ENCODE measurements around the gene CHERP. TPM values are rescaled to one million over a fixed set of nuclear protein-coding genes. Genes with fewer than 3 reads are reported as not detected.
"Not testable (repeated sequence)": the region's sequence is repeated elsewhere in the genome, so short reads cannot be mapped to it uniquely, and the experiment has no call there.

Gene CHERP
- total and polyA plus RNA-seq, 8 donors = 11.0 to 26.8 (median 17.2) TPM

- Histone ChIP-seq H3K27me3 (no peaks in the 10 kb centered on the region), H3K4me1 (no peaks in the 10 kb centered on the region), H3K27ac (no peak overlapping the region), H3K36me3 (peaks cover 2 to 57% (median 37%) of the 10 kb centered on the region in 3 donors), H3K9me3 (no peaks in the 10 kb centered on the region), H3K4me3 (no peak overlapping the region)
- no peak for TF ChIP-seq CTCF (IDR thresholded peaks at IDR 0.05)
- FAIRE-seq (no peak), ATAC-seq (no peak), DNase-seq (no peak)
- whole genome bisulfite sequencing, 2 donors = 89 to 90% methylated on average over 14 of the region's 14 CpGs
- intact Hi-C loops (cut with DNase I) = no loop called here
Measured at GRCh38 chr19:16518061-16518460, 24.2 kb downstream of the CHERP start.

- peaks cover 0 to 58% (median 31%) of the 10 kb centered on the region in 3 donors for H3K36me3 ChIP-seq
- WGBS, 2 donors = 79 to 84% methylated on average over 14 of the region's 14 CpGs
- TF ChIP-seq CTCF (IDR thresholded peaks at IDR 0.05) = no peak
- no peak for DNase-seq
- H3K27me3 ChIP-seq = no peaks in the 10 kb centered on the region
- no peak for FAIRE-seq
- H3K4me3 ChIP-seq = no peak overlapping the region
- H3K4me1 ChIP-seq = no peaks in the 10 kb centered on the region
- peak in 1 of 4 donors; percentile 4 for ATAC-seq
- H3K27ac ChIP-seq = no peak overlapping the region
- intact Hi-C loops (cut with DNase I) = no loop called here
- H3K9me3 ChIP-seq = no peaks in the 10 kb centered on the region
Measured at GRCh38 chr19:16516923-16517610, 25.2 kb downstream of the CHERP start.

GRCh38 chr19:16516381-16516780 is 25.9 kb downstream of the CHERP start:
- TF ChIP-seq CTCF (IDR thresholded peaks at IDR 0.05) = no peak
- DNase-seq (no peak), ATAC-seq (peak in 1 of 4 donors; percentile 4), FAIRE-seq (no peak)
- Histone ChIP-seq H3K9me3 (no peaks in the 10 kb centered on the region), H3K36me3 (peaks cover 0 to 51% (median 28%) of the 10 kb centered on the region in 3 donors), H3K4me3 (no peak overlapping the region), H3K27me3 (no peaks in the 10 kb centered on the region), H3K4me1 (no peaks in the 10 kb centered on the region), H3K27ac (no peak overlapping the region)
- 83 to 87% methylated on average over 15 of the region's 15 CpGs for WGBS, 2 donors
- intact Hi-C loops (cut with DNase I) = no loop called here

GRCh38 chr19:16514383-16515019 is 27.7 kb downstream of the CHERP start:
- Histone ChIP-seq H3K4me1 (no peaks in the 10 kb centered on the region), H3K27ac (no peak overlapping the region), H3K9me3 (no peaks in the 10 kb centered on the region), H3K36me3 (peaks cover 0 to 40% (median 11%) of the 10 kb centered on the region in 3 donors), H3K4me3 (no peak overlapping the region), H3K27me3 (no peaks in the 10 kb centered on the region)
- DNase-seq (no peak), FAIRE-seq (no peak), ATAC-seq (no peak)
- no peak for TF ChIP-seq CTCF (IDR thresholded peaks at IDR 0.05)
- intact Hi-C loops (cut with DNase I) = no loop called here
- 92% methylated on average over 24 of the region's 24 CpGs for WGBS, 2 donors

- FAIRE-seq; intact Hi-C loops (cut with DNase I); H3K4me1 ChIP-seq; H3K27me3 ChIP-seq; H3K4me3 ChIP-seq; H3K9me3 ChIP-seq; ATAC-seq; DNase-seq; H3K27ac ChIP-seq: not testable (repeated sequence)
- peaks cover 0 to 22% (median 0%) of the 10 kb centered on the region in 3 donors for H3K36me3 ChIP-seq
- WGBS, 2 donors = 92 to 94% methylated on average over 10 of the region's 10 CpGs
Measured at GRCh38 chr19:16512611-16513010, 29.6 kb downstream of the CHERP start.
